B cell (primary cell): ENCODE measurements around the gene CHST4. TPM values are rescaled to one million over a fixed set of nuclear protein-coding genes. Genes with fewer than 3 reads are reported as not detected.

Experiments used
- ATAC-seq: fragments of 200-7000 bp; cut with Tn5 transposase; one replicate; pipeline ENCODE4 v1.10.0; 2021; ENCODE audit warnings: low read depth, mild to moderate bottlenecking, moderate number of reproducible peaks, moderate library complexity
- CTCF ChIA-PET: fragments of 350-600 bp; sonication (Branson Sonifier 250); formaldehyde crosslinking; loops from one replicate; lab custom pipeline; 2021; ENCODE audit warnings: antibody characterized with exemption, inconsistent platforms; lab: Charles Lee
- POLR2A ChIA-PET: fragments of 350-600 bp; sonication (Branson Sonifier 250); formaldehyde crosslinking; loops from one replicate; lab custom pipeline; 2021; ENCODE audit warnings: antibody characterized with exemption; lab: Charles Lee
- DNase-seq: peaks from one replicate; pipeline ENCODE4 v3.0.0; 2013
- H2AFZ ChIP-seq: 2 replicates; pipeline ENCODE4 v1.6.1; 2012; ENCODE audit warnings: mild to moderate bottlenecking, low read depth, low read length; ENCODE audit not compliant: insufficient read depth, poor library complexity, severe bottlenecking
- H3K27ac ChIP-seq, 2 donors: 1 replicate in 1 of 2; 2 replicates in 1 of 2; pipeline ENCODE4 v1.5.1; 2012 to 2013; ENCODE audit warnings: low read length in 2 of 2, mild to moderate bottlenecking in 2 of 2, moderate library complexity in 1 of 2
- H3K27me3 ChIP-seq, 4 experiments: fragments of 200-600 bp in 1 of 4; sonication (generic) in 1 of 4; replicated peaks in 1 of 4; 1 replicate in 2 of 4; 2 replicates in 2 of 4; pipeline versions ENCODE4 v1.6.1 to v1.7.0; 2013 to 2016; ENCODE audit warnings: low read length in 3 of 4, mild to moderate bottlenecking in 2 of 4, mixed read lengths in 1 of 4, moderate library complexity in 1 of 4; ENCODE audit not compliant: insufficient read depth in 4 of 4, control insufficient read depth in 3 of 4; ENCODE audit errors: control extremely low read depth in 1 of 4
- H3K36me3 ChIP-seq, 2 experiments: replicated peaks in 1 of 2; 1 replicate in 1 of 2; 2 replicates in 1 of 2; pipeline versions ENCODE4 v1.6.1 to v1.7.1; 2013; ENCODE audit warnings: low read length in 1 of 2; ENCODE audit not compliant: insufficient read depth in 2 of 2, control insufficient read depth in 1 of 2; ENCODE audit errors: control extremely low read depth in 1 of 2, extremely low read depth in 1 of 2
- H3K4me1 ChIP-seq, 2 donors: fragments of 200-600 bp in 1 of 2; sonication (generic) in 1 of 2; 1 replicate in 1 of 2; 2 replicates in 1 of 2; pipeline versions ENCODE4 v1.5.1 to v1.6.1; 2013 to 2017; ENCODE audit warnings: low read length in 2 of 2; ENCODE audit not compliant: control insufficient read depth in 2 of 2, insufficient read depth in 2 of 2
- H3K4me2 ChIP-seq: replicated peaks from 2 replicates; pipeline ENCODE3; 2012; ENCODE audit warnings: mild to moderate bottlenecking, low read depth, low read length; ENCODE audit not compliant: poor library complexity, severe bottlenecking
- H3K4me3 ChIP-seq, 5 experiments: fragments of 200-600 bp in 1 of 5; sonication (generic) in 1 of 5; 1 replicate in 3 of 5; 2 replicates in 2 of 5; pipeline versions ENCODE4 v1.5.1 to v1.7.0; 2011 to 2016; ENCODE audit warnings: low read length in 4 of 5, mild to moderate bottlenecking in 4 of 5, low read depth in 2 of 5, control low read depth in 1 of 5, moderate library complexity in 1 of 5; ENCODE audit not compliant: insufficient read depth in 1 of 5; ENCODE audit errors: control extremely low read depth in 1 of 5, extremely low read depth in 1 of 5
- H3K79me2 ChIP-seq: fragments of 200-600 bp; sonication (generic); one replicate; pipeline ENCODE4 v1.6.0; 2016; ENCODE audit warnings: low read length; ENCODE audit not compliant: control insufficient read depth, insufficient read depth
- H3K9ac ChIP-seq: fragments of 200-600 bp; sonication (generic); 2 replicates; pipeline ENCODE4 v1.6.1; 2017; ENCODE audit warnings: mild to moderate bottlenecking, low read length, moderate library complexity
- H3K9me3 ChIP-seq, 3 donors: one replicate each; pipeline versions ENCODE4 v1.6.1 to v1.7.1; 2013; ENCODE audit warnings: low read length in 2 of 3; ENCODE audit not compliant: control insufficient read depth in 2 of 3, insufficient read depth in 1 of 3; ENCODE audit errors: control extremely low read depth in 1 of 3
- H4K20me1 ChIP-seq: 2 replicates; pipeline ENCODE4 v1.6.0; 2012; ENCODE audit warnings: mild to moderate bottlenecking, low read length; ENCODE audit not compliant: insufficient read depth, control insufficient read depth, poor library complexity, severe bottlenecking
- H3K27ac Mint-ChIP-seq: one replicate; pipeline ENCODE4 v1.8.0; 2021; ENCODE audit warnings: mixed read lengths
- H3K27me3 Mint-ChIP-seq: one replicate; pipeline ENCODE4 v1.8.0; 2021; ENCODE audit warnings: mixed read lengths
- H3K4me1 Mint-ChIP-seq: one replicate; pipeline ENCODE4 v1.8.0; 2021; ENCODE audit warnings: mixed read lengths
- H3K4me3 Mint-ChIP-seq: one replicate; pipeline ENCODE4 v1.8.0; 2021; ENCODE audit warnings: mixed read lengths
- H3K9me3 Mint-ChIP-seq: one replicate; pipeline ENCODE4 v1.8.0; 2022; ENCODE audit warnings: mixed read lengths; ENCODE audit not compliant: insufficient read depth
- CTCF ChIP-seq: fragments of 200-600 bp; IDR thresholded peaks from one replicate; pipeline ENCODE4 v1.8.0; 2022; ENCODE audit warnings: antibody characterized with exemption, mild to moderate bottlenecking
- EZH2 ChIP-seq: IDR thresholded peaks from 2 replicates; pipeline ENCODE4 v1.6.1; 2012; ENCODE audit warnings: borderline replicate concordance, low read depth, mild to moderate bottlenecking, moderate library complexity, low read length; ENCODE audit not compliant: insufficient read depth, poor library complexity, severe bottlenecking
- WGBS: methylation state at CpG from one replicate; pipeline ENCODE4 v1.1.5; 2013; ENCODE audit warnings: missing lambda C conversion rate; ENCODE audit not compliant: insufficient coverage; 5-methylcytosine and 5-hydroxymethylcytosine counted together
- intact Hi-C: fragments of 100-400 bp; cut with micrococcal nuclease; formaldehyde crosslinking; loops from one replicate; pipeline ENCODE4 v1.10.0; 2022
- polyA plus RNA-seq: library from polyadenylated mRNA; depleted of rRNA; stranded (reverse); fragments of >200 nt; gene quantifications from 2 replicates; pipeline ENCODE4 v1.2.3, GENCODE V29; 2012
- total RNA-seq, 2 donors: library from RNA; stranded (reverse); fragments of 120-200 nt in 1 of 2; gene quantifications; 1 replicate in 1 of 2; 2 replicates in 1 of 2; pipeline versions ENCODE4 v1.2.3 to v1.2.4, GENCODE V29; 2013 to 2022

The CHST4 gene
- total and polyA plus RNA-seq, 2 donors (not counting 1 experiment from before 2014, with no cell fraction given): not detected

- no peaks in the 10 kb centered on the region for H3K4me1 ChIP-seq
- peaks cover 0 to 8% (median 2%) of the 10 kb centered on the region in 4 experiments for H3K27me3 ChIP-seq
- no peak overlapping the region for H3K27ac ChIP-seq
- no peaks in the 10 kb centered on the region for H3K79me2 ChIP-seq
- ATAC-seq (no peak), DNase-seq (no peak)
- intact Hi-C loops: no loop called here
- Mint-ChIP-seq H3K4me3 (no peak overlapping the region), H3K27me3 (peaks cover 28% of the 10 kb centered on the region), H3K4me1 (no peaks in the 10 kb centered on the region), H3K27ac (no peak overlapping the region), H3K9me3 (no peaks in the 10 kb centered on the region)
- POLR2A ChIA-PET: no interaction called here
- no peak overlapping the region for H3K4me3 ChIP-seq
- no peaks in the 10 kb centered on the region for H3K36me3 ChIP-seq
- 90% methylated on average over 1 of the region's 3 CpGs for WGBS
- no peaks in the 10 kb centered on the region for H4K20me1 ChIP-seq
- no peak for TF ChIP-seq CTCF
- TF ChIP-seq EZH2: no peak
- CTCF ChIA-PET: no interaction called here
- no peak overlapping the region for H2AFZ ChIP-seq
- no peak overlapping the region for H3K9ac ChIP-seq
- peaks cover 0 to 5% (median 0%) of the 10 kb centered on the region in 3 donors for H3K9me3 ChIP-seq
- H3K4me2 ChIP-seq: no peak overlapping the region
These were observed 11.2 kb upstream of the CHST4 start for GRCh38 chr16:71515026-71515425.

DNA sequence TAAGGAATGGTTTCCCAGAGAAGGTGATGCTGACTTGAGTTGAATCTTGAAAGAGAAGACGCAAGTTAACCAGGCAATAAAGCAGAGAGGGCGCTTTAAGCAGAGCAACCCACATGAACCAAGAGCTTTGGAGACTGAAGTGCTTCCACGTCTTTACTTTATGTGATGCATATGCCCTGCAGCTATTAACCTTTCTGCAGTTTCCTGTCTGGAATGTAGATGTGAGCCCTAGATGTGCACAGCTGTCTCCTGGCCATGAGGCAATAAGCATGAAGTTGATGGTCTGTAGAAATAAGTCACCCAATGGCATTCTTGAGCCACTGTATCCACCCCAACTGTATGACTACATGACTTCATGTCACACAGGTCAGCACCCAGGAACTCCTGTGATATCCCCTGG, 5.7 kb upstream of the CHST4 start:
- Histone ChIP-seq H4K20me1 (no peaks in the 10 kb centered on the region), H2AFZ (no peak overlapping the region), H3K36me3 (no peaks in the 10 kb centered on the region), H3K4me2 (no peak overlapping the region), H3K27ac (no peak overlapping the region), H3K9ac (no peak overlapping the region), H3K4me1 (no peaks in the 10 kb centered on the region), H3K27me3 (peaks cover 0 to 12% (median 2%) of the 10 kb centered on the region in 4 experiments), H3K4me3 (no peak overlapping the region), H3K79me2 (no peaks in the 10 kb centered on the region), H3K9me3 (no peaks in the 10 kb centered on the region)
- intact Hi-C loops: no loop called here
- Mint-ChIP-seq H3K9me3 (no peaks in the 10 kb centered on the region), H3K27me3 (peaks cover 37% of the 10 kb centered on the region), H3K4me3 (no peak overlapping the region), H3K4me1 (no peaks in the 10 kb centered on the region), H3K27ac (no peak overlapping the region)
- WGBS: 86% methylated on average over 3 of the region's 3 CpGs
- ChIA-PET POLR2A (no interaction called here), CTCF (interaction anchor here (0.7 to 1.5 kb wide), 2 partner anchors 22 to 90 kb away, joined by 3 to 5 read pairs; no protein-coding TSS in a partner anchor)
- DNase-seq (no peak), ATAC-seq (no peak)
- TF ChIP-seq EZH2 (no peak), CTCF (no peak)
